ENCODE measurements around the gene CACNA2D3. TPM values are rescaled to one million over a fixed set of nuclear protein-coding genes. Genes with fewer than 3 reads are reported as not detected.

Gene CACNA2D3
- total RNA-seq, 1 donor from 2014 or later, result 0.29 TPM

- TF ChIP-seq CTCF (IDR thresholded peaks at IDR 0.05; ENCODE audit: unreplicated experiment), result no peak
- Mint-ChIP-seq H3K27me3 (peaks cover 2% of the 10 kb centered on the region), H3K36me3 (ENCODE audit: insufficient read depth) (no peaks in the 10 kb centered on the region), H3K27ac (no peak overlapping the region), H3K4me1 (ENCODE audit: low read depth) (no peaks in the 10 kb centered on the region), H3K4me3 (ENCODE audit: low read depth) (no peak overlapping the region), H3K9me3 (ENCODE audit: low read depth) (peaks cover 19% of the 10 kb centered on the region)
- DNase-seq (ENCODE audit: low spot score, unreplicated experiment), result no peak
Observed at GRCh38 chr3:54476891-54477290, 354.5 kb downstream of the CACNA2D3 start.

GRCh38 chr3:54481606-54482365 is 359.4 kb downstream of the CACNA2D3 start:
- Mint-ChIP-seq H3K27me3 (peaks cover 2% of the 10 kb centered on the region), H3K27ac (no peak overlapping the region), H3K4me1 (ENCODE audit: low read depth) (no peaks in the 10 kb centered on the region), H3K9me3 (ENCODE audit: low read depth) (peaks cover 3% of the 10 kb centered on the region), H3K36me3 (ENCODE audit: insufficient read depth) (no peaks in the 10 kb centered on the region), H3K4me3 (ENCODE audit: low read depth) (no peak overlapping the region)
- no peak for TF ChIP-seq CTCF (IDR thresholded peaks at IDR 0.05; ENCODE audit: unreplicated experiment)
- DNase-seq (ENCODE audit: low spot score, unreplicated experiment), result no peak

- TF ChIP-seq CTCF (IDR thresholded peaks at IDR 0.05; ENCODE audit: unreplicated experiment), result no peak
- DNase-seq (ENCODE audit: low spot score, unreplicated experiment), result no peak
- no peaks in the 10 kb centered on the region for H3K27me3 Mint-ChIP-seq
- H3K4me3 Mint-ChIP-seq (ENCODE audit: low read depth), result no peak overlapping the region
- no peaks in the 10 kb centered on the region for H3K36me3 Mint-ChIP-seq (ENCODE audit: insufficient read depth)
- no peaks in the 10 kb centered on the region for H3K4me1 Mint-ChIP-seq (ENCODE audit: low read depth)
- no peak overlapping the region for H3K27ac Mint-ChIP-seq
- H3K9me3 Mint-ChIP-seq (ENCODE audit: low read depth), result no peaks in the 10 kb centered on the region
Observed at GRCh38 chr3:54484334-54484733, 362.0 kb downstream of the CACNA2D3 start.

- Mint-ChIP-seq H3K27ac (no peak overlapping the region), H3K4me1 (ENCODE audit: low read depth) (no peaks in the 10 kb centered on the region), H3K9me3 (ENCODE audit: low read depth) (no peaks in the 10 kb centered on the region), H3K36me3 (ENCODE audit: insufficient read depth) (no peaks in the 10 kb centered on the region), H3K4me3 (ENCODE audit: low read depth) (no peak overlapping the region), H3K27me3 (peaks cover 3% of the 10 kb centered on the region)
- no peak for DNase-seq (ENCODE audit: low spot score, unreplicated experiment)
- TF ChIP-seq CTCF (IDR thresholded peaks at IDR 0.05; ENCODE audit: unreplicated experiment), result no peak
Observed at GRCh38 chr3:54486317-54486716, 364.0 kb downstream of the CACNA2D3 start.

- Mint-ChIP-seq H3K4me3 (ENCODE audit: low read depth) (no peak overlapping the region), H3K9me3 (ENCODE audit: low read depth) (no peaks in the 10 kb centered on the region), H3K27ac (no peak overlapping the region), H3K27me3 (peaks cover 3% of the 10 kb centered on the region), H3K4me1 (ENCODE audit: low read depth) (no peaks in the 10 kb centered on the region), H3K36me3 (ENCODE audit: insufficient read depth) (no peaks in the 10 kb centered on the region)
- TF ChIP-seq CTCF (IDR thresholded peaks at IDR 0.05; ENCODE audit: unreplicated experiment), result no peak
- no peak for DNase-seq (ENCODE audit: low spot score, unreplicated experiment)
Observed at GRCh38 chr3:54488297-54488696, 365.9 kb downstream of the CACNA2D3 start.
